ENCODE measurements around the gene DRD3. TPM values are rescaled to one million over a fixed set of nuclear protein-coding genes. Genes with fewer than 3 reads are reported as not detected.

The DRD3 gene
- total RNA-seq, 1 experiment from 2014 or later: 0.17 TPM

DNA sequence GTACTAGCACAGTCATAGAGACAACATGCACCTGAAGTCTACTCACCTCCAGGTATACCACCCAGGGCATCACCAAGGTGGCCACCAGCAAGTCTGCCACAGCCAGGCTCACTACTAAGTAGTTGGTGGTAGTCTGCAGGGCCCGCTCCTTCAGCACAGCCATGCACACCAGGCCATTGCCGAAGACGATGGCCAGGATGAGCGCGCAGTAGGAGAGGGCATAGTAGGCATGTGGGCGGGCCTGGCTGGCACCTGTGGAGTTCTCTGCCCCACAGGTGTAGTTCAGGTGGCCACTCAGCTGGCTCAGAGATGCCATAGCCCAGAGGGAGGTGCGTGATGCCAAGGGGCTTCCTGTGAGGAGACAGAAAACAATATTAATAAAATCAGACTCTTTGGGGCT is 7.2 kb downstream of the DRD3 start (continued):
- TF ChIP-seq CDX4 (CRISPR knock-in tag; IDR thresholded peaks at IDR 0.05; ENCODE audit: borderline replicate concordance): no peak

DNA sequence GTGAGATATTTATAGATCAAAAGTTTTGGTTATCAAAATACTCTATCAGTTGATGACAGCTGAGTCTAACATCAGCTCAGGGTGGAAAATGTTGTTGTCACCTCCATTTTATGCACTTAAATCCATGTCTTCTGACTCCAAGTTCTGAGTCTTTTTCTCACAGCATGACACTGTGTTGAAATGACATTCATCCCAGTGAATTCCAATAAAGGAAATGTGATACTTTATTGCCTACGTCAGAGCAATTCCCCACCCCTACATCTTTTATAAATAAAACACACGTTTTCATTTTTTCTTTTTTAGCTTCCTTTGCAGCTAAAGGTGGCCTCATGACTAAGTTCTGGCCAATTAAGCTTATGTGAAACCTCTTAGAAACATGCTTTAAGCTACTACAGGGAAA is 10.7 kb downstream of the DRD3 start:
- H3K36me3 Mint-ChIP-seq: no peaks in the 10 kb centered on the region; the same call in 1 of the 2 replicates
- TF ChIP-seq FOXP1 (CRISPR knock-in tag; IDR thresholded peaks at IDR 0.05; ENCODE audit: borderline replicate concordance) (no peak), ZNF423 (CRISPR knock-in tag; IDR thresholded peaks at IDR 0.05) (no peak)
- H3K4me1 Mint-ChIP-seq: peaks cover 5% of the 10 kb centered on the region
- peaks cover 6% of the 10 kb centered on the region; the same call in 1 of the 2 replicates for H3K9me3 Mint-ChIP-seq
- H3K4me3 Mint-ChIP-seq: no peak overlapping the region
- H3K27ac Mint-ChIP-seq: no peak overlapping the region
- no peak for ATAC-seq
- ChIA-PET CTCF (interaction anchor here (2.2 to 3.2 kb wide), 2 partner anchors 11 to 13 kb away, joined by 8 to 17 read pairs; partner anchors contain the start of gene DRD3), POLR2A (no interaction called here)
- no peaks in the 10 kb centered on the region; the same call in 1 of the 2 replicates for H3K27me3 Mint-ChIP-seq (ENCODE audit: low read depth)
- no peak for DNase-seq (ENCODE audit: low spot score)

DNA sequence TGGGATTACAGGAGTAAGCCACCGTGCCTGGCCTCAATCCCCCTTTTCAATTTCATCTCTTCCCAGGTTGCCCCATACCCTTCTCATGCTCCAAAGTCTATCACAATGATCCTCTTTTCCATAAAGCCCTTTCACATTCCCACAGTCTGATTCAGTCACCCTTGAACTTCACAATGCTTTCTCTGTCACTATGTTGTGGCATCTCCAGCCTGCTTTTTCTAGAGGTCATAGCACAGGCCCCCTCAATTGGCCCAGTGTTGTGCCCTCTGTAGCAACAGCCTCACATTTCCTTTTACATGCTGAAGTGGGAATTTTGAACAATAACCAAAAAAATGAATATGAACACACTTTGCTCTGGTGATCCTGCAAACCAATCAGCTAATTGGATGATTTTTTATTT is 21.5 kb downstream of the DRD3 start:
- Mint-ChIP-seq H3K4me3 (no peak overlapping the region), H3K27me3 (ENCODE audit: low read depth) (no peaks in the 10 kb centered on the region; the same call in 1 of the 2 replicates), H3K9me3 (no peaks in the 10 kb centered on the region; the same call in 1 of the 2 replicates), H3K27ac (no peak overlapping the region), H3K36me3 (no peaks in the 10 kb centered on the region), H3K4me1 (peaks cover 66% of the 10 kb centered on the region)
- DNase-seq (ENCODE audit: low spot score): no peak
- ChIA-PET POLR2A (no interaction called here), CTCF (no interaction called here)
- no peak for ATAC-seq
- no peak for TF ChIP-seq GTF2I (CRISPR knock-in tag; conservative IDR thresholded peaks at IDR 0.05)
- no peak for TF ChIP-seq IRF1 (CRISPR knock-in tag; IDR thresholded peaks at IDR 0.05)
- TF ChIP-seq NFYB (CRISPR knock-in tag; conservative IDR thresholded peaks at IDR 0.05; ENCODE audit: low read depth): no peak
- no peak for TF ChIP-seq AFF4 (CRISPR knock-in tag; IDR thresholded peaks at IDR 0.05; ENCODE audit: borderline replicate concordance)
- no peak for TF ChIP-seq CTCF (IDR thresholded peaks at IDR 0.05)
- TF ChIP-seq STAT6 (CRISPR knock-in tag; conservative IDR thresholded peaks at IDR 0.05; ENCODE audit: low read depth): no peak
- TF ChIP-seq, protein P1, sequence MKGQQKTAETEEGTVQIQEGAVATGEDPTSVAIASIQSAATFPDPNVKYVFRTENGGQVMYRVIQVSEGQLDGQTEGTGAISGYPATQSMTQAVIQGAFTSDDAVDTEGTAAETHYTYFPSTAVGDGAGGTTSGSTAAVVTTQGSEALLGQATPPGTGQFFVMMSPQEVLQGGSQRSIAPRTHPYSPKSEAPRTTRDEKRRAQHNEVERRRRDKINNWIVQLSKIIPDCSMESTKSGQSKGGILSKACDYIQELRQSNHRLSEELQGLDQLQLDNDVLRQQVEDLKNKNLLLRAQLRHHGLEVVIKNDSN (CRISPR knock-in tag; IDR thresholded peaks at IDR 0.05): no peak
- no peak for TF ChIP-seq ETV6 (CRISPR knock-in tag; IDR thresholded peaks at IDR 0.05)
- TF ChIP-seq E2F1 (CRISPR knock-in tag; IDR thresholded peaks at IDR 0.05): no peak
- no peak for TF ChIP-seq ZNF396 (CRISPR knock-in tag; IDR thresholded peaks at IDR 0.05; ENCODE audit: borderline replicate concordance)
- TF ChIP-seq, protein P2, sequence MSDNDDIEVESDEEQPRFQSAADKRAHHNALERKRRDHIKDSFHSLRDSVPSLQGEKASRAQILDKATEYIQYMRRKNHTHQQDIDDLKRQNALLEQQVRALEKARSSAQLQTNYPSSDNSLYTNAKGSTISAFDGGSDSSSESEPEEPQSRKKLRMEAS (CRISPR knock-in tag; IDR thresholded peaks at IDR 0.05): no peak
- no peak for TF ChIP-seq ZMAT4 (CRISPR knock-in tag; IDR thresholded peaks at IDR 0.05)
- no peak for TF ChIP-seq GABPB1 (CRISPR knock-in tag; IDR thresholded peaks at IDR 0.05)
- no peak for TF ChIP-seq ZNF423 (CRISPR knock-in tag; IDR thresholded peaks at IDR 0.05)
- TF ChIP-seq ATF2 (CRISPR knock-in tag; IDR thresholded peaks at IDR 0.05; ENCODE audit: borderline replicate concordance, low read depth): no peak
- TF ChIP-seq NR2C2 (CRISPR knock-in tag; IDR thresholded peaks at IDR 0.05): no peak
- TF ChIP-seq JUN (CRISPR knock-in tag; IDR thresholded peaks at IDR 0.05): no peak
